Germinal center (tissue), 1 donor: ENCODE data around the gene MOB3B.
A peak's percentile ranks its signal among the peaks of the same experiment; 100 is the strongest.

ENCODE experiments used
- DNase-seq: peaks from one replicate; pipeline ENCODE4 v3.0.0; 2012; ENCODE audit warnings: mixed read lengths, low spot score

The MOB3B gene

GRCh38 chr9:27529316-27530278, at the start of gene MOB3B:
MOB3B (minus strand) TSS chr9:27529814; CDS start chr9:27455550, 74,264 bp downstream.
- DNase-seq: peak; percentile 86

DNA sequence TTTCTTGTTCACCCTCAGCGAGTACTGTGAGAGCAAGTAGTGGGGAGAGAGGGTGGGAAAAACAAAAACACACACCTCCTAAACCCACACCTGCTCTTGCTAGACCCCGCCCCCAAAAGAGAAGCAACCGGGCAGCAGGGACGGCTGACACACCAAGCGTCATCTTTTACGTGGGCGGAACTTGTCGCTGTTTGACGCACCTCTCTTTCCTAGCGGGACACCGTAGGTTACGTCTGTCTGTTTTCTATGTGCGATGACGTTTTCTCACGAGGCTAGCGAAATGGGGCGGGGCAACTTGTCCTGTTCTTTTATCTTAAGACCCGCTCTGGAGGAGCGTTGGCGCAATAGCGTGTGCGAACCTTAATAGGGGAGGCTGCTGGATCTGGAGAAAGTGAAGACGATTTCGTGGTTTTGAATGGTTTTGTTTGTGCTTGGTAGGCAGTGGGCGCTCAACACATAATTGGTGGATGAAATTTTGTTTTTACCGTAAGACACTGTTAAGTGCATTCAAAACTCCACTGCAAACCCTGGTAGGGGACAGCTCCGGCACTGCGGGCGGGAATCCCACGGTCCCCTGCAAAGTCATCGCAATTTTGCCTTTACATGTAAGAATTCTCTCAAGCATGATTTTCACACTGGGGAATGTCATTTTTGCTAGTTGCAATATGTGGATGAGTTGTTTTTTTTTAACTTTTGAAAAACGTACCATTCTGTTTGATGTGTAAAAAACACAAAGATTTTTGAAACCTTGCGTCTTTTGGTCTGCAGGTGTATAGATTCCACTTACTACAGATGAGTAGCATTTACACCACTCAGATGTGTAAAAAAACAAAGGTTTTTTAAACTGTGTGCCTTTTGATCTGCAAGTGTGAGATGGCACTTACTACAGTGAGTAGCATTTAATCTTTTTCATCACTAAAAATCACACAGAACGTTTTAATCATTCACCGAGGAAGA, 44.3 kb upstream of the MOB3B start:
- DNase-seq: peak; percentile 94

DNA sequence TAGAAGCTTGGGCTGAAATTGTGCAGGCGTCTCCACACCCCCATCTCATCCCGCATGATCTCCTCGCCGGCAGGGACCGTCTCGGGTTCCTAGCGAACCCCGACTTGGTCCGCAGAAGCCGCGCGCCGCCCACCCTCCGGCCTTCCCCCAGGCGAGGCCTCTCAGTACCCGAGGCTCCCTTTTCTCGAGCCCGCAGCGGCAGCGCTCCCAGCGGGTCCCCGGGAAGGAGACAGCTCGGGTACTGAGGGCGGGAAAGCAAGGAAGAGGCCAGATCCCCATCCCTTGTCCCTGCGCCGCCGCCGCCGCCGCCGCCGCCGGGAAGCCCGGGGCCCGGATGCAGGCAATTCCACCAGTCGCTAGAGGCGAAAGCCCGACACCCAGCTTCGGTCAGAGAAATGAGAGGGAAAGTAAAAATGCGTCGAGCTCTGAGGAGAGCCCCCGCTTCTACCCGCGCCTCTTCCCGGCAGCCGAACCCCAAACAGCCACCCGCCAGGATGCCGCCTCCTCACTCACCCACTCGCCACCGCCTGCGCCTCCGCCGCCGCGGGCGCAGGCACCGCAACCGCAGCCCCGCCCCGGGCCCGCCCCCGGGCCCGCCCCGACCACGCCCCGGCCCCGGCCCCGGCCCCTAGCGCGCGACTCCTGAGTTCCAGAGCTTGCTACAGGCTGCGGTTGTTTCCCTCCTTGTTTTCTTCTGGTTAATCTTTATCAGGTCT, 43.5 kb upstream of the MOB3B start, which contains the start of gene C9orf72:
Gene C9orf72 (minus strand): TSS at position 564 of the 716 bp plus-strand sequence. CDS start 6,361 bp downstream, outside the sequence.
- DNase-seq: peak; percentile 90

- DNase-seq: peak; percentile 60
Measured at GRCh38 chr9:27572566-27572917, 42.9 kb upstream of the MOB3B start.

GRCh38 chr9:27572061-27572460, 42.4 kb upstream of the MOB3B start:
- no peak for DNase-seq

- DNase-seq: no peak
Measured at GRCh38 chr9:27571011-27571410, 41.4 kb upstream of the MOB3B start.

- DNase-seq: no peak
Measured at GRCh38 chr9:27569406-27569805, 39.8 kb upstream of the MOB3B start.

DNA sequence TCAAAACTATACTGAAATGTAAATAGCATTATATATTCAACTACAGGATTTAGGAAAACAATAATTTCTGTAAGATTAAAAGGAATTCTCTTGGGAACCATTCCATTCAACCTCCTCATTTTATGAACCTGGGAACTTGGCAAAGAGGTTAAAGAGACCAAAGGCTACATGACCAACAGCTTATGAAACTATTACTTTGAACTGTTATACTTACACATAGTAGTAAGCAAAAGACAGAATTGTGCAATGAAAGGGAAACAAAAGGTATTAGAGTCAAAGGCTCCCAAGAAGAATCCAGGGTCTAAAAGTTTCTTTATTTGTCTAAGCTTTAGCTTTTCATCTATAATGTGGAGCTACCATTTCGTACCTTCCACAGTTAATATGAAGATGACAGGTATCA, 36.5 kb upstream of the MOB3B start:
- DNase-seq: no peak

DNA sequence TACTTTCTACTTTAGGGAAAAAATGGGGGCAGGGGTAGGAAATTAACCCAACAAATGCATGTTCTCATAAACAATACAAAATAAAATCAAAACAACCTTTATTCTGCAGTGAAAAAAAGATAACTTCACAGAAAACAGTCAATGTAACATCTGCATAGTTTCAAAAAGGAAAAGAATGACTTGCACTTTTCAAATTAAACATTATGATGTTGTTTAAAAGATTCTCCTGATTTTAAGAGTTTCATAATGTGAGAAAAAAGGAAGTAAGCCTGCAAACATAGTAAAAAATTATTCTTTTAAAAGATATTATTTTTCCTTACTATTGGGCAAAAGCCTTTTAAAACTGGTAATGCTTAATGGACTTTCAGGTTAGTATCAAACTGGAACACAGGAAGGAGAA, 36.1 kb upstream of the MOB3B start:
- DNase-seq: no peak

DNA sequence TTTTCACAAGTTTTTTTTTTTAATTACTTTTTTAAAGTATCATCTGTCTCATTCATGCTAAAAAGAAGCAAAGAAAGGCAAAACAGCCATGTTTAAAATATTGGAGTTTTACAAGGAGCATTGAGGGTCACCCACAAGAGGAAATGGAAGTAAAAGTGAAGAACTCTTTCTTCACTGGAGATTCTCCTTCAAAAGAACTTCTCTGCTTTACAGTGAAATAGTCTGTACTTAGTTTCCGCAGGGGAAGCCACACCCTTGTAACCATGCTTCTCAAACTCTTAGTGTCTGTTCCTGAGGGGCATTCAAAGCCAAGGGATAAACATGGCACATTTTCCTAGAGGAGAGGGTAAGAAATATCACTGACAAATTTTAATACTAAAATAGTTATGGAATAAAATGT, 35.1 kb upstream of the MOB3B start:
- no peak for DNase-seq

DNA sequence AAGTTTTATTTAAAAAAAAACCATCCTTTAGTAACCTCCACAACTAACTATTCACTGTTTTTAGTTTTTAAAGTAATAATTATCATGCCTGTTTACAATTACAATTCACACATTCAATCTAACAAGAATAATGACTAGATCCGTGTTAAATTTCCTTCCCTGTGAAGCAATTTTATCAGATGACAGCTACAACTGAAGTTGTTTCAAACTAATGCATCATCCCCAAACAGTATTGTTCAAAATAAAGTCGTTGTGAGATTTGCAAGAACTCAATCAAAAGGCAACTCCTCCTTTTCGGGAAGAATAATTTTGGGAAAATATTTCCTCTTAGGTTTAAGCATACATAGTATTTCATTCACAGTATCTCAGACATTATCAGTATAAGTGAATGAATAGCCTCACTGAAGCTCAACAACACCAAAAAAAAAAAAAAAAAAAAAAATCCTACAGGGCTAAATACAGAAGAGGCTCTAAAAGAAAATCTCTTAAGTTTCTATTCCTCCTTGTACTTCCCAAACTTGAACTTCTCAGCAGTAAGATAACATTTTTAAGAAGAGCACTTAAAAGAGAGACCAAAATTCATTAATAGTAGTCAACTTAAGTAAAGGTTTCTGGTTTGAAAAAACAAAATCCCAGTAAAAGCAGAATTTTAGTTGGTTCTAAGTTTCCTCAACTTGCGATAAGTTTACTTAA, 34.3 kb upstream of the MOB3B start:
- DNase-seq: no peak

DNA sequence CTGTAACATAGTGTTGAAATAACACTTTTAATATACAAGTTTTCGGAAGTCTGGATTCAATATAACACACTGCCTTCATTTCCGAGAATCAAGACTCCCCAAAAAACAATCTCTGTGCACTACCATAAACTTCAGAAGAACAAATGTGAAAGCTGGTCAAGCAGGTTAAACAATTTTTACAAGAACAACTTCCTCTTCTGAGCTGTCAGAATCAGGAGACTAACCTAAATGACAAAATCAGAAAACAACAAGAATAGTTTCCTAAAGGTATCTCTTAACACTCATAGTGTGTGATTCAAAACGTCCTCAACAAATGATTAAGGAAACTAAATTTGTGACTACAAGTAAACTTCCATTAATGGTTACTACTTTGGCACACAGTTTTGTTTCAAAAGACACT, 32.1 kb upstream of the MOB3B start:
- no peak for DNase-seq

GRCh38 chr9:27560457-27560856, 30.8 kb upstream of the MOB3B start:
- DNase-seq: no peak

DNA sequence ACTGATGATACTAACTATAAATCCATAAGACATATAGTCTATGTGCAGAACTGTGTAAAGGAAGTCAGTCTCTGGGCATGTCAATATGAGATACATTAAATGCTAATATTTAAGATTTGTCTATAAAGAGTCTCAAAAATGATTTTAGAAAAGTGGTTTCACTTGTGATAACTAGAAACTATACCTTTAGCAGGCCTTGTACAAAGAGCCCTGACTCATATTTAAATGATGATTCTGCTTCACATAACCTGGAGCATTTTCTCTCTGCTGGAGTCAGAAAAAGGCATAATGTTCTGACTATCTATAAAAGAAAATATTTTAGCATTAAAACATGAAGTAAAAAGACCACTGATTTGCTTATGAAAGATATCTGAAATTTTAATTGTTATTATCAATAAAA, 28.7 kb upstream of the MOB3B start:
- no peak for DNase-seq

- DNase-seq: no peak
Measured at GRCh38 chr9:27556470-27556869, 26.9 kb upstream of the MOB3B start.

GRCh38 chr9:27554712-27555111, 25.1 kb upstream of the MOB3B start:
- DNase-seq: no peak

DNA sequence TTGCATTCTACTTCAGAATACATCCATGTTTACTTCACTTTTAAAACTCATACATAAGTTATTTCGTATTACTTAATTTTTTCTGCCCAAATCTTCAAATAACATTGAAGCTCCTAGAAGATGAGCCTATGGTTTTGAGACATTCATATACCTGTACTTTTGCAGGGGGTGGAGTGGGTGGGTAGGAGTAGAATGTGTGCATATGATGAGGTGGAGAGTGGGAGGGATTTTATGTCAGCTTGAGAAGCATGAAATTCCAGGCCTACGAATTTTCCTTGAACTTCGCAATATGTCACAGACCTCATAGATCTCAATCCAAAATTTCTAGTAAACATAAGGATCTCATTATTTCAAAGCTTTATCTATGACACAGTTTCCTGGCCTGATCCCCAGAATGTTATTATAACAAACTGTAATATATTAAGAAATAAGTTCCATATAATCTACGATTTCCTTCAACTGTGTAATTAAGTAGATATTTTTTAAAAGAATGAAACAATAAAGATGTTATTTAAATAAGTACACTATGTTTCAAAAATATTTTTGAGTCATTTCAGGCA, 19.7 kb upstream of the MOB3B start:
- DNase-seq: no peak

GRCh38 chr9:27548055-27548741, 18.6 kb upstream of the MOB3B start:
- DNase-seq: no peak

DNA sequence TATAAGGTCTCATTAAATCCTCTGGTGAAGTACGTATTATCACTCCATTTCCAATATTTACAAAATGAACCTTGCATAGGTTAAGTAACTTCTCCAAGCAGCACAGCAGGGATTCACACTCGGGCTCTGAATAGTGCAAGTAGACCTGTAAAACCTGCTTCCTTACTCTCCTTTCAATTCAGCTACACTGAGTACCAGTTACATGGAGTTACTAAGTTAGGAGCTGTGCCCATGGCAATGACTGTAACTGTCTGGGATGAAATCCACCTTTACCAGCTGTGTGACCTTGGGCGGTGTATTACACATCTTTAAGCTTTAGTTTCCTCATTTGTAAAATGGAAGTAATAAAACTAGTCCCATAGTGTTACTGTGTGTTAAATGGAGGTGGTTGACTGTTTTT, 15.9 kb upstream of the MOB3B start:
- DNase-seq: no peak

GRCh38 chr9:27542508-27542907, 12.9 kb upstream of the MOB3B start:
- DNase-seq: no peak
